HepG2 (cell line): ENCODE measurements around the gene SEZ6L.

Experiments
- NFYB ChIP-seq: sonication (generic); formaldehyde crosslinking; IDR thresholded peaks from 2 replicates; pipeline ENCODE4 v1.4.0; 2020; ENCODE audit warnings: missing genetic modification reagents
- TF ChIP-seq, protein P1 (sequence below): sonication (generic); formaldehyde crosslinking; IDR thresholded peaks from 2 replicates; pipeline ENCODE4 v1.8.1; 2022; ENCODE audit warnings: low read depth, mild to moderate bottlenecking, missing genetic modification reagents

DNA sequence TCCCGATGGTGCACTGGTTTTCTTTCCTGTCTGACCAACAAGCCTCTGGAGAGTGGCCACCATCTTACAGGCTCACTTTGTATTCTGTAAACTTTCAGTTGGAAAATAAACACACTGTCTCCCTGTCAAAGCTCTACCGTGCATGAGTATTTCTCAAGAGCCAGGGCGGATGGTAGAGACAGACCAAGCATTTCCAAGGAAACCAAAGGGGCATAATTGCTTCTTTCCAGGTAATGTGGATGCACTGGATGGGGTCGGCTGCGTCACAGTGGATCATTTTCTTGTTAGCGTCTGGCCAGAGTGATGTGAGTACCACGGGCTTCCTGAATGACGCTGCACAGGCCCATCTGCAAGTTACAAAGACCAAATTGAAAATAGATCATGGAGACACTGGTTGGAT, 5.1 kb upstream of the SEZ6L start:
- TF ChIP-seq, protein P1, sequence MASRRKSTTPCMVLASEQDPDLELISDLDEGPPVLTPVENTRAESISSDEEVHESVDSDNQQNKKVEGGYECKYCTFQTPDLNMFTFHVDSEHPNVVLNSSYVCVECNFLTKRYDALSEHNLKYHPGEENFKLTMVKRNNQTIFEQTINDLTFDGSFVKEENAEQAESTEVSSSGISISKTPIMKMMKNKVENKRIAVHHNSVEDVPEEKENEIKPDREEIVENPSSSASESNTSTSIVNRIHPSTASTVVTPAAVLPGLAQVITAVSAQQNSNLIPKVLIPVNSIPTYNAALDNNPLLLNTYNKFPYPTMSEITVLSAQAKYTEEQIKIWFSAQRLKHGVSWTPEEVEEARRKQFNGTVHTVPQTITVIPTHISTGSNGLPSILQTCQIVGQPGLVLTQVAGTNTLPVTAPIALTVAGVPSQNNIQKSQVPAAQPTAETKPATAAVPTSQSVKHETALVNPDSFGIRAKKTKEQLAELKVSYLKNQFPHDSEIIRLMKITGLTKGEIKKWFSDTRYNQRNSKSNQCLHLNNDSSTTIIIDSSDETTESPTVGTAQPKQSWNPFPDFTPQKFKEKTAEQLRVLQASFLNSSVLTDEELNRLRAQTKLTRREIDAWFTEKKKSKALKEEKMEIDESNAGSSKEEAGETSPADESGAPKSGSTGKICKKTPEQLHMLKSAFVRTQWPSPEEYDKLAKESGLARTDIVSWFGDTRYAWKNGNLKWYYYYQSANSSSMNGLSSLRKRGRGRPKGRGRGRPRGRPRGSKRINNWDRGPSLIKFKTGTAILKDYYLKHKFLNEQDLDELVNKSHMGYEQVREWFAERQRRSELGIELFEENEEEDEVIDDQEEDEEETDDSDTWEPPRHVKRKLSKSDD, result no peak
- TF ChIP-seq NFYB (CRISPR knock-in tag), result no peak
